ENCODE results near the gene ZNF324B. TPM values are rescaled to one million over a fixed set of nuclear protein-coding genes. Genes with fewer than 3 reads are reported as not detected.

The ZNF324B gene
- total and polyA plus RNA-seq, 10 of the 15 experiments (the other 5 are each of a cell fraction or from before 2014, with no cell fraction given) = 0.11 to 12.8 (median 4.0) TPM

DNA sequence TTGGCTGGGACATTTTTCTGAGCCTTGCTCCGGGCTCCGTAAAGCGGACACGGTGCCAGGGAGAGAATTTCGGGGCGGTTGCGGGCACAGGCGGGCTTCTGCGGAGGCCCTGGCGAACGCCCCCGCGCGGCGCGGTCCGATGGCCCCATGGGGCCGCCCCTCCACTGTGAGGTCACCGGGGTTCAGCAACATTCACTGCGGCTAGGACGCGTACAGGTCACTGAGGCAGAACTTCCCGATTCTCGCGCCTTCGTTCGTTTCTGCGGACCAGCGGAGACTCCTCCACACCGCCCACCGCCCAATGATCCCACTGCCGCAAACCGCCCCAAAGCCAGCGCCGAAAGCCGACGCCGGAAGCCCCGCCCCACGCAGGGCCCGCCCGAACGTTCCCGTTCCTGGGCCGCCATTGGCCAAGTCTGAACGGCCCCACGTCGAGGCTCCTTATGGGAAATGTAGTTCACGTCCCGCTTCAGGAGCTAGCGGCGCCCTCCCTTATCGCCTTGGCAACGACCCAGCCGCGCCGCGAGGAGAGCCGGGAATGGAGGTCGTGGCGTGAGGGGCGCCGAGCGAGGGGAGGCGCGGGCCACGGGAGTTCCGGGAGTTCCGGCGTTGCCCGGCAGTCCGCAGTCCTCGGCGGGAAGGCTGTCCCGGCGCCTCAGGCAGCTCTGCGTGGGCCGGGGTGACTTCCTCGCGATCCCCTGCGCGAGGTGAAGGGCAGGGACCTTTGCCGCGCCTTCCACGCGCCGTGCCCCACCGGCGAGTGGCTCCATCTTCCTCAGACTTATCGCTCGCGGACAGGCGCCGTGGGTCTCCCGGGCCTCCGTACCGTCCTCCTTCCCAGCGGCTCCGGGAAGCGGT lies 43.0 kb upstream of the ZNF324B start, which contains the start of gene ZNF584 (continued):
- TF ChIP-seq ETV6 (conservative IDR thresholded peaks at IDR 0.05 in 1 of 2, IDR thresholded peaks at IDR 0.05 in 1 of 2; ENCODE audit: borderline replicate concordance in 1 of 2, low read depth in 1 of 2) = no peak; a peak in 1 of 4 replicates
- peak; percentile 71 for TF ChIP-seq RUNX3 (IDR thresholded peaks at IDR 0.05; ENCODE audit: low read length)
- TF ChIP-seq, protein P1, sequence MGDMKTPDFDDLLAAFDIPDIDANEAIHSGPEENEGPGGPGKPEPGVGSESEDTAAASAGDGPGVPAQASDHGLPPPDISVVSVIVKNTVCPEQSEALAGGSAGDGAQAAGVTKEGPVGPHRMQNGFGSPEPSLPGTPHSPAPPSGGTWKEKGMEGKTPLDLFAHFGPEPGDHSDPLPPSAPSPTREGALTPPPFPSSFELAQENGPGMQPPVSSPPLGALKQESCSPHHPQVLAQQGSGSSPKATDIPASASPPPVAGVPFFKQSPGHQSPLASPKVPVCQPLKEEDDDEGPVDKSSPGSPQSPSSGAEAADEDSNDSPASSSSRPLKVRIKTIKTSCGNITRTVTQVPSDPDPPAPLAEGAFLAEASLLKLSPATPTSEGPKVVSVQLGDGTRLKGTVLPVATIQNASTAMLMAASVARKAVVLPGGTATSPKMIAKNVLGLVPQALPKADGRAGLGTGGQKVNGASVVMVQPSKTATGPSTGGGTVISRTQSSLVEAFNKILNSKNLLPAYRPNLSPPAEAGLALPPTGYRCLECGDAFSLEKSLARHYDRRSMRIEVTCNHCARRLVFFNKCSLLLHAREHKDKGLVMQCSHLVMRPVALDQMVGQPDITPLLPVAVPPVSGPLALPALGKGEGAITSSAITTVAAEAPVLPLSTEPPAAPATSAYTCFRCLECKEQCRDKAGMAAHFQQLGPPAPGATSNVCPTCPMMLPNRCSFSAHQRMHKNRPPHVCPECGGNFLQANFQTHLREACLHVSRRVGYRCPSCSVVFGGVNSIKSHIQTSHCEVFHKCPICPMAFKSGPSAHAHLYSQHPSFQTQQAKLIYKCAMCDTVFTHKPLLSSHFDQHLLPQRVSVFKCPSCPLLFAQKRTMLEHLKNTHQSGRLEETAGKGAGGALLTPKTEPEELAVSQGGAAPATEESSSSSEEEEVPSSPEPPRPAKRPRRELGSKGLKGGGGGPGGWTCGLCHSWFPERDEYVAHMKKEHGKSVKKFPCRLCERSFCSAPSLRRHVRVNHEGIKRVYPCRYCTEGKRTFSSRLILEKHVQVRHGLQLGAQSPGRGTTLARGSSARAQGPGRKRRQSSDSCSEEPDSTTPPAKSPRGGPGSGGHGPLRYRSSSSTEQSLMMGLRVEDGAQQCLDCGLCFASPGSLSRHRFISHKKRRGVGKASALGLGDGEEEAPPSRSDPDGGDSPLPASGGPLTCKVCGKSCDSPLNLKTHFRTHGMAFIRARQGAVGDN (IDR thresholded peaks at IDR 0.05) = no peak; the same call in 1 of the 2 replicates
- TF ChIP-seq, protein P2, sequence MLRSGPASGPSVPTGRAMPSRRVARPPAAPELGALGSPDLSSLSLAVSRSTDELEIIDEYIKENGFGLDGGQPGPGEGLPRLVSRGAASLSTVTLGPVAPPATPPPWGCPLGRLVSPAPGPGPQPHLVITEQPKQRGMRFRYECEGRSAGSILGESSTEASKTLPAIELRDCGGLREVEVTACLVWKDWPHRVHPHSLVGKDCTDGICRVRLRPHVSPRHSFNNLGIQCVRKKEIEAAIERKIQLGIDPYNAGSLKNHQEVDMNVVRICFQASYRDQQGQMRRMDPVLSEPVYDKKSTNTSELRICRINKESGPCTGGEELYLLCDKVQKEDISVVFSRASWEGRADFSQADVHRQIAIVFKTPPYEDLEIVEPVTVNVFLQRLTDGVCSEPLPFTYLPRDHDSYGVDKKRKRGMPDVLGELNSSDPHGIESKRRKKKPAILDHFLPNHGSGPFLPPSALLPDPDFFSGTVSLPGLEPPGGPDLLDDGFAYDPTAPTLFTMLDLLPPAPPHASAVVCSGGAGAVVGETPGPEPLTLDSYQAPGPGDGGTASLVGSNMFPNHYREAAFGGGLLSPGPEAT (IDR thresholded peaks at IDR 0.05; ENCODE audit: low read depth) = no peak; the same call in 1 of the 2 replicates
- no peak for TF ChIP-seq FOXM1 (IDR thresholded peaks at IDR 0.05; ENCODE audit: low read depth, low read length)
- no peak for TF ChIP-seq ZNF384 (IDR thresholded peaks at IDR 0.05; ENCODE audit: borderline replicate concordance, low read depth, low read length)
- TF ChIP-seq ASH2L (IDR thresholded peaks at IDR 0.05; ENCODE audit: borderline replicate concordance, low read depth) = no peak
- TF ChIP-seq, protein P3, sequence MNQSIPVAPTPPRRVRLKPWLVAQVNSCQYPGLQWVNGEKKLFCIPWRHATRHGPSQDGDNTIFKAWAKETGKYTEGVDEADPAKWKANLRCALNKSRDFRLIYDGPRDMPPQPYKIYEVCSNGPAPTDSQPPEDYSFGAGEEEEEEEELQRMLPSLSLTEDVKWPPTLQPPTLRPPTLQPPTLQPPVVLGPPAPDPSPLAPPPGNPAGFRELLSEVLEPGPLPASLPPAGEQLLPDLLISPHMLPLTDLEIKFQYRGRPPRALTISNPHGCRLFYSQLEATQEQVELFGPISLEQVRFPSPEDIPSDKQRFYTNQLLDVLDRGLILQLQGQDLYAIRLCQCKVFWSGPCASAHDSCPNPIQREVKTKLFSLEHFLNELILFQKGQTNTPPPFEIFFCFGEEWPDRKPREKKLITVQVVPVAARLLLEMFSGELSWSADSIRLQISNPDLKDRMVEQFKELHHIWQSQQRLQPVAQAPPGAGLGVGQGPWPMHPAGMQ (IDR thresholded peaks at IDR 0.05; ENCODE audit: borderline replicate concordance) = no peak
- TF ChIP-seq BRCA1 (IDR thresholded peaks at IDR 0.05; ENCODE audit: low read depth, low read length) = 0 out of 2 replicates have a peak, but pooled peaks have one; percentile 25
- TF ChIP-seq CEBPB (IDR thresholded peaks at IDR 0.05; ENCODE audit: borderline replicate concordance in 1 of 2, low read depth in 2 of 2, low read length in 2 of 2) = no peak
- TF ChIP-seq GATAD2B (conservative IDR thresholded peaks at IDR 0.05; ENCODE audit: low read depth) = peak; percentile 65
- TF ChIP-seq RBBP5 (conservative IDR thresholded peaks at IDR 0.05) = no peak
- peak; percentile 83 for TF ChIP-seq GABPA (IDR thresholded peaks at IDR 0.05; ENCODE audit: low read depth)
- no peak for TF ChIP-seq TBL1XR1 (IDR thresholded peaks at IDR 0.05; ENCODE audit: low read depth, low read length)
- TF ChIP-seq NR2F1 (conservative IDR thresholded peaks at IDR 0.05) = peak; percentile 89
- TF ChIP-seq TARDBP (IDR thresholded peaks at IDR 0.05; ENCODE audit: borderline replicate concordance) = no peak; the same call in 1 of the 2 replicates
- peak; percentile 75 for TF ChIP-seq CHD2 (IDR thresholded peaks at IDR 0.05; ENCODE audit: borderline replicate concordance, low read depth, low read length)
- no peak for TF ChIP-seq ZBED1 (IDR thresholded peaks at IDR 0.05; ENCODE audit: borderline replicate concordance)
- peak; percentile 79 for TF ChIP-seq BACH1 (IDR thresholded peaks at IDR 0.05; ENCODE audit: borderline replicate concordance)
- 0 out of 2 replicates have a peak, but pooled peaks have one; percentile 22 for TF ChIP-seq TCF3 (IDR thresholded peaks at IDR 0.05; ENCODE audit: borderline replicate concordance, insufficient read depth, low read depth, low read length)
- no peak for TF ChIP-seq STAT3 (IDR thresholded peaks at IDR 0.05; ENCODE audit: low read depth, low read length)
- peak; percentile 93 for TF ChIP-seq BMI1 (IDR thresholded peaks at IDR 0.05; ENCODE audit: borderline replicate concordance)
- 0 out of 2 replicates have a peak, but pooled peaks have one; percentile 31 for TF ChIP-seq RB1 (IDR thresholded peaks at IDR 0.05; ENCODE audit: borderline replicate concordance)
